IMR-90 (cell line): ENCODE results near the gene MCRIP2. TPM values are rescaled to one million over a fixed set of nuclear protein-coding genes. Genes with fewer than 3 reads are reported as not detected.

Experiments
- ATAC-seq: fragments of 200-7000 bp; cut with Tn5 transposase; 2 replicates; pipeline ENCODE4 v1.9.1; 2020; ENCODE audit warnings: low read depth, mild to moderate bottlenecking, moderate library complexity
- BruUV-seq: library from RNA; stranded (reverse); fragments of 400-500 nt; replicated peaks from 2 replicates; lab custom pipeline; 2021; lab: Mats Ljungman, UMichigan
- CTCF ChIA-PET: fragments of 300-600 bp; formaldehyde crosslinking; extraction: SDS; loops from one replicate; lab custom pipeline; 2021; ENCODE audit warnings: antibody characterized with exemption; lab: Yijun Ruan, JAX
- POLR2A ChIA-PET: fragments of 300-600 bp; sonication (Branson Sonifier 250); formaldehyde crosslinking; loops from one replicate; lab custom pipeline; 2022; ENCODE audit warnings: antibody characterized with exemption; ENCODE audit not compliant: unreplicated experiment; lab: Charles Lee
- DNase-seq: peaks from one replicate; pipeline ENCODE4 v3.0.0; 2013
- H2AFZ ChIP-seq: replicated peaks from 2 replicates; pipeline ENCODE3; 2013; ENCODE audit warnings: low read length, mild to moderate bottlenecking; ENCODE audit not compliant: poor library complexity
- H2AK5ac ChIP-seq: 2 replicates; pipeline ENCODE4 v1.6.1; 2013; ENCODE audit warnings: low read depth, low read length, inconsistent platforms
- H2AK9ac ChIP-seq: replicated peaks from 2 replicates; pipeline ENCODE3; 2013; ENCODE audit warnings: mild to moderate bottlenecking, low read depth, low read length, moderate library complexity; ENCODE audit not compliant: poor library complexity
- H2BK120ac ChIP-seq: 2 replicates; pipeline ENCODE4 v1.6.1; 2013; ENCODE audit warnings: low read depth, low read length, inconsistent platforms
- H2BK15ac ChIP-seq: 3 replicates; pipeline ENCODE4 v1.6.1; 2013; ENCODE audit warnings: low read depth, low read length, inconsistent platforms
- H2BK20ac ChIP-seq: 2 replicates; pipeline ENCODE4 v1.6.1; 2013; ENCODE audit warnings: low read depth, mild to moderate bottlenecking, inconsistent platforms, low read length, moderate library complexity
- H2BK5ac ChIP-seq: 2 replicates; pipeline ENCODE4 v1.6.1; 2013; ENCODE audit warnings: mild to moderate bottlenecking, low read depth, low read length, inconsistent platforms; ENCODE audit not compliant: poor library complexity, severe bottlenecking
- H3K14ac ChIP-seq: replicated peaks from 2 replicates; pipeline ENCODE4 v1.6.1; 2013; ENCODE audit warnings: low read depth, low read length, inconsistent platforms
- H3K18ac ChIP-seq: 2 replicates; pipeline ENCODE4 v1.6.1; 2013; ENCODE audit warnings: low read depth, low read length, control low read depth
- H3K23ac ChIP-seq: 2 replicates; pipeline ENCODE4 v1.6.1; 2013; ENCODE audit warnings: low read depth, low read length, inconsistent platforms
- H3K27ac ChIP-seq: 2 replicates; pipeline ENCODE4 v1.5.1; 2013; ENCODE audit warnings: mild to moderate bottlenecking, control low read depth, low read length; ENCODE audit not compliant: insufficient read depth
- H3K27me3 ChIP-seq: 2 replicates; pipeline ENCODE4 v1.6.1; 2013; ENCODE audit warnings: low read length; ENCODE audit not compliant: control insufficient read depth, insufficient read depth
- H3K36me3 ChIP-seq: 2 replicates; pipeline ENCODE4 v1.6.1; 2013; ENCODE audit warnings: low read length, mixed read lengths; ENCODE audit not compliant: control insufficient read depth, insufficient read depth
- H3K4ac ChIP-seq: 2 replicates; pipeline ENCODE4 v1.6.1; 2013; ENCODE audit warnings: low read depth, low read length, inconsistent platforms
- H3K4me1 ChIP-seq: 2 replicates; pipeline ENCODE4 v1.6.1; 2013; ENCODE audit warnings: low read length, mixed read lengths; ENCODE audit not compliant: control insufficient read depth, insufficient read depth
- H3K4me2 ChIP-seq: 2 replicates; pipeline ENCODE4 v1.6.1; 2013; ENCODE audit warnings: low read depth, mild to moderate bottlenecking, control low read depth, low read length, moderate library complexity
- H3K4me3 ChIP-seq: 2 replicates; pipeline ENCODE4 v1.5.1; 2013; ENCODE audit warnings: low read depth, mild to moderate bottlenecking, control low read depth, low read length, moderate library complexity; ENCODE audit not compliant: insufficient read depth
- H3K56ac ChIP-seq: 2 replicates; pipeline ENCODE4 v1.6.1; 2013; ENCODE audit warnings: low read length, inconsistent platforms; ENCODE audit not compliant: insufficient read depth; ENCODE audit errors: extremely low read depth
- H3K79me1 ChIP-seq, 2 experiments: 2 replicates each; pipeline ENCODE4 v1.6.1; 2013; ENCODE audit warnings: low read length in 2 of 2, inconsistent platforms in 1 of 2, low read depth in 1 of 2
- H3K9ac ChIP-seq: 2 replicates; pipeline ENCODE4 v1.6.1; 2013; ENCODE audit warnings: low read depth, low read length, control low read depth
- H3K9me1 ChIP-seq: 2 replicates; pipeline ENCODE4 v1.6.1; 2013; ENCODE audit warnings: low read length, inconsistent platforms; ENCODE audit not compliant: insufficient read depth
- H3K9me3 ChIP-seq: 2 replicates; pipeline ENCODE4 v1.6.1; 2013; ENCODE audit warnings: low read length; ENCODE audit not compliant: control insufficient read depth, insufficient read depth
- H4K20me1 ChIP-seq: 2 replicates; pipeline ENCODE4 v1.6.1; 2013; ENCODE audit warnings: low read length, inconsistent platforms; ENCODE audit not compliant: insufficient read depth
- H4K5ac ChIP-seq: 2 replicates; pipeline ENCODE4 v1.6.1; 2013; ENCODE audit warnings: mild to moderate bottlenecking, low read depth, low read length, control low read depth
- H4K8ac ChIP-seq, 2 experiments: 2 replicates each; pipeline ENCODE4 v1.6.1; 2013; ENCODE audit warnings: low read depth in 2 of 2, low read length in 2 of 2, control low read depth in 1 of 2, inconsistent platforms in 1 of 2
- H4K91ac ChIP-seq: 2 replicates; pipeline ENCODE4 v1.6.1; 2013; ENCODE audit warnings: low read depth, low read length, inconsistent platforms; ENCODE audit not compliant: insufficient read depth
- BHLHE40 ChIP-seq: fragments of 150-350 bp; IDR thresholded peaks from 2 replicates; pipeline ENCODE4 v1.6.1; 2016; ENCODE audit warnings: mild to moderate bottlenecking, low read depth, low read length
- CEBPB ChIP-seq: IDR thresholded peaks from 2 replicates; pipeline ENCODE4 v1.6.1; 2012; ENCODE audit warnings: low read depth, low read length, improper control_type of control experiment
- ELK1 ChIP-seq: fragments of 150-350 bp; IDR thresholded peaks from 2 replicates; pipeline ENCODE4 v1.6.1; 2016; ENCODE audit warnings: low read depth, mild to moderate bottlenecking, low read length, moderate library complexity, borderline replicate concordance
- SMC3 ChIP-seq: fragments of 150-350 bp; IDR thresholded peaks from 2 replicates; pipeline ENCODE4 v1.6.1; 2016; ENCODE audit warnings: low read depth, mild to moderate bottlenecking, antibody characterized with exemption, low read length, moderate library complexity
- WGBS, 2 experiments: methylation state at CpG; one replicate each; pipeline versions ENCODE4 v1.1.5 to v1.1.7; 2013; ENCODE audit warnings: missing lambda C conversion rate in 2 of 2; ENCODE audit not compliant: insufficient read length in 1 of 2; ENCODE audit errors: extremely low coverage in 2 of 2; 5-methylcytosine and 5-hydroxymethylcytosine counted together
- dilution Hi-C: fragments of 300-500 bp; cut with HindIII; formaldehyde crosslinking; loops from one replicate; pipeline ENCODE4 v1.14.3; 2018; ENCODE audit warnings: low sequenced_read_pairs; ENCODE audit not compliant: unreplicated experiment
- in situ Hi-C: fragments of 300-500 bp; cut with MboI; formaldehyde crosslinking; loops from 3 replicates; pipeline ENCODE4 v1.14.3; 2019; ENCODE audit warnings: low sequenced_read_pairs, inconsistent platforms, mixed read lengths
- intact Hi-C: fragments of 100-400 bp; cut with micrococcal nuclease; formaldehyde crosslinking; loops from 2 replicates; pipeline ENCODE4 v1.10.0; 2022
- polyA plus RNA-seq, 3 experiments: library from polyadenylated mRNA; depleted of rRNA; stranded (reverse); fragments of >200 nt; gene quantifications; 2 replicates each; pipeline ENCODE4 v1.2.3, GENCODE V29; 2012; ENCODE audit warnings: low replicate concordance in 1 of 3
- total RNA-seq: library from RNA; depleted of rRNA; stranded (reverse); fragments of >200 nt; gene quantifications from 2 replicates; pipeline ENCODE4 v1.2.3, GENCODE V29; 2012

The MCRIP2 gene
- total and polyA plus RNA-seq, 2 of the 4 experiments (the other 2 are of a cell fraction): 6.3 to 19.6 TPM

GRCh38 chr16:658679-659571 lies 17.3 kb downstream of the MCRIP2 start:
- no peak for DNase-seq
- no peak overlapping the region for H3K23ac ChIP-seq
- H2BK120ac ChIP-seq: no peak overlapping the region
- in situ Hi-C loops: no loop called here
- H3K18ac ChIP-seq: no peak overlapping the region
- H3K4me3 ChIP-seq: no peak overlapping the region
- H2BK5ac ChIP-seq: no peak overlapping the region
- no peak overlapping the region for H2AK5ac ChIP-seq
- TF ChIP-seq ELK1: no peak
- TF ChIP-seq CEBPB: no peak
- TF ChIP-seq BHLHE40: no peak
- TF ChIP-seq SMC3: no peak
- H2BK15ac ChIP-seq: no peak overlapping the region
- H3K9me3 ChIP-seq: no peaks in the 10 kb centered on the region
- H3K4ac ChIP-seq: no peak overlapping the region
- peaks cover 5% of the 10 kb centered on the region for H3K4me1 ChIP-seq
- no peaks in the 10 kb centered on the region for H3K79me1 ChIP-seq
- H2AK9ac ChIP-seq: peak overlapping the region; percentile 3
- H3K36me3 ChIP-seq: peaks cover 4% of the 10 kb centered on the region
- H2AFZ ChIP-seq: no peak overlapping the region
- no peak overlapping the region for H3K56ac ChIP-seq
- ATAC-seq: no peak
- no peak overlapping the region for H2BK20ac ChIP-seq
- no peak overlapping the region for H3K9ac ChIP-seq
- ChIA-PET CTCF (no interaction called here), POLR2A (no interaction called here)
- no peak overlapping the region for H3K4me2 ChIP-seq
- no peak overlapping the region for H4K5ac ChIP-seq
- intact Hi-C loops: no loop called here
- H3K27me3 ChIP-seq: no peaks in the 10 kb centered on the region
- no peak overlapping the region for H3K27ac ChIP-seq
- H4K20me1 ChIP-seq: no peaks in the 10 kb centered on the region
- H3K9me1 ChIP-seq: no peaks in the 10 kb centered on the region
- no peak overlapping the region for H4K91ac ChIP-seq
- H4K8ac ChIP-seq: no peak overlapping the region
- 85% methylated on average over 10 of the region's 35 CpGs; no CpG with 5 or more reads in 1 of the 2 experiments for WGBS, 2 experiments
- H3K14ac ChIP-seq: no peak overlapping the region
- dilution Hi-C loops: no loop called here
- no TSS peak for BruUV-seq
